Measurements from ENCODE around the gene TALDO1.

TALDO1 gene

DNA sequence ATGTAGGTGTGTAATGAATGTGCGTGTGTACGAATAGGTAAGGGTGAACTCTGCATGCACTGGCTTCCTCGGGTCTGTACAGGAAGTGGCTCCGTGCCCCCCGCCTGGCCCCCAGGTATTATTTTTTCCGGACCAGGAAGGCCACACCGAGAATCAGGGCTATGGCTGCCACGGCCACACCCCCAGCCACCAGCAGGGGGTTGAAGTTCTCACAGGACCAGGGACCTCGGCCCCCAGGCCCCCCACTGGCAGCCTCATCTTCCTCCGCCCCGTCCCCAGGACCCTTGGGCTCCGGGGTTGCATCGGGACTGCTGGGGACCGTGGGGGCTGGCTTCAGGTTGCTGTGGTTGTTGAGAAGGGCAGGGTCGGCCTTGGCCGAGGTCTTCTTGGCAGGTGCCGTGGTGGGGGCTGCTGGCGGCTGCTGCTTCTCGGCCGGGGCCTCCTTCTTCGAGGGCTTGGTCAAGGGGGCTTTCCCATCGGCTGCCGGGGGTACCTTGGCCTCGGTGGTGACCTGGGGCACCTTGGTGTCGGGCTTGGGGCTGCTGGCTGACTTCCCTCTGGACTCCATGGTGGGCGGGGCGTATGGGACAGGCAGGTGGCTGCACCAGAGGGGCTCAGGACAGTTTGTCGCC, 40.9 kb downstream of the TALDO1 start:
- no peak for DNase-seq (ENCODE audit: low read depth)

DNA sequence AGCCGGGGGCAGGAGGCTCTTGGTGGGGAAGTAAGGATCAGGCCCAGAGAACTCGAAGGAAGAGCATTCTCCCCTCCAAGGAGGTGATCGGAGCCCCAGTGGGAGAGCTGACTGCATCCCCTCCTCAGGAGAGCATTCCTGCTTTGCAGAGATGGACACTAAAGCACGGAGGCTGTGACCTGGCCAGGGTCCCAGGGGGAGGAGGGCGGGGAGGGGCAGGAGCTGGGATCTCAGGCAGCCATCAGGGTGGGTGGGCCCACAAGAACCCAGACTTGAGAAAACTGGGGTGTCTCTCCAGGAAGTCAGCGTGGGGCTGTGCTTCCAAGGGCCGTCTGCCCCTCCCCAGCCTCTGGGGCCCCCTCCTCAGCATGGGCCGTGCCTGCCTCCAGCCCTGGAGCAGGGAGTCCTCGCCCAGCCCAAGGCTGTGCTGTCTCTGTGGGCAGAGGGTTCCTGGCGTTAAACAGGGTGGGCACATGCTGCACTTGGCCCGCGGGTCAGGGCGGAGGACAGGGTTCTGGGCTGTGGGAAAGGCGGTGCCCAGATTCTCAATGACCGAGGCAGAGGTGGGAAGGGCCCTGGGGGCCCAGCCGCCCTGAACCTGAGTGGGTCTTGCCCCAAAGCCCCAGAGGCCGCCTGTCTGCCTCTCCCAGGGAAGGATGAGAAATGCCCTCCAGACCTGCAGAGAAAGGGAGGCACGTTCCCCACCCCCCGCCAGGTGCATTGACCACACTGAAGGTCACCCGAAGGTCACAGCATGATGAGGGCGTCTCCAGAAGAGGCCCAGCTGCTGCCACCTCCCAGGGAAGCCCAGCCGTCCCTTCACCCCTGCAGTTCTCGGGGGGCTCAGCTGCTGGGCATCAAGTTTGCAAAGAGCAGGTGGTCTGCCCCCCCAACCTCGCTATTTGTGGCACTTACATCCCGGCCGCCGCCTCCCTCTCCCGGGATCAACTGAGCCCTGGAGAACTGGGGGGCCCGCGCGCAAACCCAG, 42.0 kb downstream of the TALDO1 start:
- DNase-seq (ENCODE audit: low read depth) = no peak

DNA sequence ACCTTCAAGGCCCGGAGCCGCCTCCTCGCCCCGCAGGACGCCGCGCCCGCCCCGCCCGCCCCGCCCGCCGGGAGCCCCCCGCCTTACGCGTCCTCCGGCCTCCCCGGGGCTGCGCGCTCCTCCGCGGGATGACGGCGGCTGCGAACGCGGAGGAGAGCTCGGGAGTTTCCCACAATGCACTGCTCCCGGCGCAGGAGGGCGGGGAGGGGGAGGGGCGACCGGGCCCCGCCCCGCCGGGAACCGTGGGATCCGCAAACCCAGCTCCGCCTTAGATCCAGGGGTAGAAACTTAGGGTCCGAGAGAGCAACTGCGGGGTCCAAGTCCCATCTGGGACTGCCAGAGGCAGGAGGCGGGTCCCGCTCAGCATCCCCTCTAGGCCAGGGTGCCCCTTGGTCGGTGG, 42.7 kb downstream of the TALDO1 start, which contains the start of gene CEND1:
CEND1 (minus strand) TSS at position 148 of the 400 bp plus-strand sequence. CDS start 1,514 bp downstream, outside the sequence.
- no peak for DNase-seq (ENCODE audit: low read depth)

DNA sequence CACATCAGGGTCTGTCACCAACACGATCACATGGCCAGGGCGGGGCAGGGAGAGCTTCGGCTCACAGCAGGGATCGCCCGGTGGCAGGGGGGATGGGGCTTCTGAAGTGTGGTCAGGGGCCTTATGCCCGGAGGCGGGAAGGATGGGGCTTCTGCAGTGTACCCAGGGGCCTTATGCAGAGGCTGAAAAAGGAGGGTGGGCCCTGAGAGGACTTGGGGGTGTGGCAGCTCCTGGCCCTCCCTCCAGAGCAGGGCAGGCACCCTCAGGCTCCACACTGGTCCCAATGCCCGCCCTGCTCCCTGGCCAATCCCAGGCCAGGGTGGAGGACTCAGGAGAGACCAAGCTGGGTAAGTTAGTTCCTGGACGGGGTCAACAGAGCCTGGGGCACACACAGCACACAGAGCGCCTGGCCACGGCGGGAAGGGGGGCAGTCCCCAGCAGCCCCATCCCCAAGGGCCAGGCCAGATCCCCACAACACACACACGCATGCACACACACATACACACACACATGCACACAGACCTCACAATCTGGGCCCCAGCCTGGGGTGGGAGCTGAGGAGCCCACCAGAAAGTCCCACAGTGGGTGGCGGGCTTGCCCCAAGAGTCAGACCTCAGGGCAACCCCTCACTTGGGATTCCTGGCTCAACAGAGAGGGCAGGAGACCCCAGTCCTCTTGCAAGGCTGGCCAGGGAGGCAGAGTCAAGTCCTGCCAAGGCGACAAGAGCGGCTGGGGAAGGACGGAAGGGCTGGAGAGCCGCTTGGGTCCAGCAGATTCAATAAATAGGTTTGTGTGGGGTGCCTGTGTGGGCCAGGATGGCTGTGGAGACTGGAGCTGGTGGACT, 43.7 kb downstream of the TALDO1 start:
- no peak for DNase-seq (ENCODE audit: low read depth)

DNA sequence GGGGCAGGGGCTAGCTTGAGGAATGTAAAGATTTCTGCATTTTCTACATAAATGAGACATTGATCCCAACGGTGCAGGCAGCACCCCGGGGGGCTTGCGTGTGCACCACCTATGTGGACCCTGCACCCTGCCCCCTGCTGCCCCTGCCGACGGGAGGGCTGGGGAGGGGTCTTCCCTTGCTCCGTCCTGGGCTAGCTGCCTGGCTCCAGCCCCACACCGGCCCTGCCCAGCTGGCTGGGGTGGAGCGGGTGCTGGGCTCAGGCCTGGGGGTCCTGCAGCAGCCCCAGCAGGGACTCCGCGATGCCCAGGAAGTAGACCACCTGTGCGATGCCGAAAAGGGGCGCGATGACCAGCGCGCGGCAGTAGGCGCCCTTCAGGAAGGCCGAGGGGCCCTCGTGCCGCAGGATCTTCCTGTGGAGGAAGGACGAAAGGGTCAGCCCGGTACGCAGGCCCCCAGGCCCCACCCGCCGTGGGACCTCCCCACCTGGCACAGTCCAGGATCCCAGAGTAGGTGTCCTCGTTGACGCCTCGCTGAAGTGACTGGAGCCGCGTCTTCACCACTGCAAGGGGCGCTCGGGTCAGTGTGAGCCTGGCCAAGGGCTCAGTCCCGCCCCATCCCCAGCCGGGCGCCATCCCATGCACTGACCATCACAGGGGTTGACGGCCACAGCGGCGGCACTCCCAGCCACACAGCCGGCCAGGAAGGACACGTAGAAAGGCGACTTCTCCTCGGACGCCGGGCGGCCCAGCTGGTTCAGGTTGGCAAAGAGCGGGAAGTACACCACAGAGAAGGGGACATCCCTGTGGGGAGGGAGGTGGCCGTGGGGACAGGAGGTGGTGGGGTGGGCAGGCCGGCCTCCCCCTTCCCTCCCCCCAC, 44.6 kb downstream of the TALDO1 start:
- no peak for DNase-seq (ENCODE audit: low read depth)

DNA sequence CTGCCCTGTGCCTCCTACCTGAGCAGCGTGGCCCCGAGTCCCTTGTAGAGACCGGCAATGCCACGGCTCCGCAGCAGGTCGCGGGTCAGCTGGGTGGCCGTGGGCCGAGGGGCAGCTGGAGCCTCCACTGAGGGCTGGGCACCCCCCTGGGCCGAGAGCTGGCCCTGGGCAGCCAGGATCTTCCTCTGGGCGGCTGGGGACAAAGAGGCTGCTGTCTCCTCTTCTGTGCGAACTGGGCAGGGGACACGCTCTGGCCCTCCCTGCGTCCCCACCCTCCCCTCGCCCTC, 45.2 kb downstream of the TALDO1 start:
- no peak for DNase-seq (ENCODE audit: low read depth)

DNA sequence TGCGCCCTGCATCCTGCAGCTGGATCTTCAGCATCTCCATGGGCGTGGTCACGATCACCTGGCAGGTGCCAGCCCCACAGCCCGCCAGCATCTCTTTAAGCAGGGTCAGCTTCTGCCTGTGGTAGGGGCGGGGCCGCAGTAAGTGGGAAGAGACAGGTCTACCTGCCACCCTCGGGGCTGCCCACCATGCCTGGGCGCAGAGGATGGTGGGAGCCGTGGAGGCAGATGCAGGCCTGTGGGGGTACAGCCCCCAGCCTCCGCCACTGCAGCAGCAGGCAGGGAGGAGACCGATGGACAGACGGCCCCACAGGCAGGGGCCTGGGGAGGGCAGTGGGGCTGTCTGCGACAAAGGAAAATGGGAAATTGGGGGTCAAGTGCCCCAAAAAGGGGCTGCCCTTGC, 45.6 kb downstream of the TALDO1 start:
- no peak for DNase-seq (ENCODE audit: low read depth)

DNA sequence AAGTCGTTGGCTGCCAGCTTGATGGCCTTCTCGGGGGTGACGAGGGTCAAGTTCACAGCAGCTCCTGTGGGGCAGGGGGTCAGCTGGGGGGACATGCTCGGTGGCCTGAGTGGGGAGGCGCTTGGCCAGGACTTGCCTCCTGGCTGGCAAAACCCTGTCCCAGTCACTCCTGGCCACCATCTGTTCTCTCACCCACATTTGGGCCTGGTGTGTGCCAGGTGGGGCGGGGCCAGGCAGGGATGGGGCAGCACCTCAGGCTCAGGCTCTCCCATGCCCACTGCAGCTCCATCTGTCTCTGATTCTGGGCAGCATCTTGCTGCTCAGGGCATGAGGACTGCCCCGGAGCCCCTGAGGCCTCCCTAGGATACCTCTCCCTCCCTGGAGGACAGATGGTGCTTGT, 46.3 kb downstream of the TALDO1 start:
- no peak for DNase-seq (ENCODE audit: low read depth)

DNA sequence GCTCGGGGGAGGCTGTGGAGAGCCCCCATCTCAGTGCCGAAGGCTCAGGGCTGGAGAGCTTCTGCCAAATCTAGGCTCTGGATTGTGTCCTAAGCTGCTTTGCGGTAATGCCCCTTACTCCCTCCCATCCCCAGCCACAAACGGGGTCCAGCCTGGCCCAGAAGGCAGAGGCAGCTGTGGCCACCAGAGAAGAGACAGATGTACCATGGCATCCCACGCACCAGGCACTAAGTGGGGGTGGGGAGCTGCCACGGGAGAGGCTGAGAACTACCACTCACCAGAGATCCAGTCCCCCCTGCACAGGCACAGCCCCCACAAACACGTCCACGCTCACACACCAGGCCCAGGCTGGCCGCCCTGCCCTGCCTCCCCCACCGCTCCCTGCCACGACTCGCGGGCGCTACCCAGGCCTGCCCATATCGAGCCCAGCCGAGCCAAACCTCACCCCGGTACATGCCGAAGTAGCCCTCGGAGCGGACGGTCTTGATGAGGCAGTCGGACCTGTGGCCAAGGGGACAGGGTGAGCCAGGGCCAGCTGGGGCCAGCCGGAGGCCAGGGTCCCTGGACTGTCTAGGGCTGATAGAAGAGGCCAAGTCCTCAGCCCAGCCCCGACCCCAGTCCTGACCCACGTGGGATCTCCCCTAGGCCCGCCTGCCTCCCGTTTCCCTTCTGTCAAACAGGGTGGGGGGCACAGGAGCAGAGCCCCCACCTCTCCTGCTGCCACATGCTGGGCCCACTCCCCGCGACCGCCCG, 46.9 kb downstream of the TALDO1 start:
- no peak for DNase-seq (ENCODE audit: low read depth)

DNA sequence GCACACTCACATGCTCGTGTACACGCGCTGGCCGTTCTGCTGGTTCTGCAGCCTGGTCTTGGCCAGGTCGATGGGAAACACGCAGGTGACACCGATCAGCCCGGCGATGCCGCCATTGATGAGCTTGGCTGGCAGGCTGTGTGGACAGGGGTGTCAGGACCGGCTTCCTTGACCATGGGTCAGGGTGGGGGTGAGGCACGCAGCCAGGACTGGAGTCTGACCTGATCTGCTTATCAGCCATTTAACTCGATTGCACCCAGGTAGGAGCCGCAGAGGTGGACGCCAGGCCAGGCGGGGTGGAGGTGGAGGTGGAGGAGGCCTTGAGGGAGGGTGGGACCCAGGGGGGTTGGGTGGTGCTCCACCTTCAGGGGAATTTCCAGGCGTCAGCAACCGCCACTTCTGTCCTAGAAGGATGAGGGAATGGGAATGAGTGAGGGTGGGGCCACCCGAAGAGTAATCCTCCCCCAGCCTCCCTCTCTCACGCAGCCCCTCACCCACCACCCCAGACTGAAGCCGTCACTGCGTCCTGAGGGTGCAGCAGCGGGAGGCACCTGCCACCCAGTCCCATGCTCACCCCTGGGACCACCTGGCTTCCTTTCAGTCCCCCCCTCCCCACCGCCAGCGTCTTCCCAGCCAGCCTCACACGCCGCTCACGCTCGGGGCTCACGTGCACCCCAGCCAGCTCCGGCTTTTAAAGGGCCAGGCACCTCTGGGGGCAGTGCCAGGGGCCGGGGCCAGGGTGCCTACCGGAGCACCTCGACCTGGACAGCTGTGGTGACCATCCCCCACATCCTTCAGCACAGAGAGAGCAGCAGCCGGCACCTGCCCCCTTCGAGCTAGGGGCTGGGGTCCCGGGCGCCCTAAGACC, 47.7 kb downstream of the TALDO1 start:
- DNase-seq (ENCODE audit: low read depth) = no peak

DNA sequence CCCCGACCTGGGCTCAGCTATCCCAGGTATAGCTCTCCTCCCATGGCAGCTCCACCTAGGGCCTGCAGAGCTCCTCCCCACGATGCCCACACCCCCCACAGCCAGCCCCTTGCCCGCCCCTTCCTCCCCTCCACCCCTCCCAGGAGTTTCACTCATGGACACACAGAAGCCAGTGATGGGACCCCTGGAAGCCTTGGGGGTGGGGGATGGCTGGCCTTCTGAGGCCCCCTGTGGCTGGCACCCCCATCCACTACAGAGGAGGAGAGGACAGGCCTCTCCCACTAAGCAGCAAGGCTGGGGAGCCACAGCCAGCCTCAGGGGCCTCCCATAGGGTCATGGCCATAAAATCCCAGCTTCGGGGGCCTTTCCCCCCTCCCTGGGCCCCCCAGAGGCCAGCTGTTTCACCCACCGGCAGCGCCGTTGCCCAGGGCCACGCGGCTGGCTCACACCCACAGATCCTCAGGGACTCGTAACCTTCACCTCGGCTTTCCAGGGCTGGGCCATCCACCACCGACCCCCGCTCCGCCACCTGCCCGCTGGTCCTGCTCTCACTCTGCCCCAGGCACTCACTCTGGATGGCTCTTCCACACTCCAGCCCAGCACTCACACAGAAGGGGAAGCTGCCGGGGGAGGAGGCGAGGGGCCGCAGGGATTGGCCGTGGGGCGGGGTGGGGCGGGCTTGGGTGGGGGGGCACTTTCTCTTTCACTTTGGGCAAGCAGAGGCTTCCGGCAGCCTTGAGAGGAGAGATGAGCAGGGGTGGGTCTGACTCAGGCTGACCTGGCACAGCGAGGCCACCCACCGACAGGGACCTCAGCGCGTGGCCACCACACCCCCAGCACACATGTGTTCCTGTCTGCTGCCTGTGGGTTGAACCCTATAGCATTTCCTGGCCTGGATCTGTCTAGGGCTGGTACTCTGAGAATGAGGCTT, 48.6 kb downstream of the TALDO1 start:
- DNase-seq (ENCODE audit: low read depth) = peak; percentile 34

DNA sequence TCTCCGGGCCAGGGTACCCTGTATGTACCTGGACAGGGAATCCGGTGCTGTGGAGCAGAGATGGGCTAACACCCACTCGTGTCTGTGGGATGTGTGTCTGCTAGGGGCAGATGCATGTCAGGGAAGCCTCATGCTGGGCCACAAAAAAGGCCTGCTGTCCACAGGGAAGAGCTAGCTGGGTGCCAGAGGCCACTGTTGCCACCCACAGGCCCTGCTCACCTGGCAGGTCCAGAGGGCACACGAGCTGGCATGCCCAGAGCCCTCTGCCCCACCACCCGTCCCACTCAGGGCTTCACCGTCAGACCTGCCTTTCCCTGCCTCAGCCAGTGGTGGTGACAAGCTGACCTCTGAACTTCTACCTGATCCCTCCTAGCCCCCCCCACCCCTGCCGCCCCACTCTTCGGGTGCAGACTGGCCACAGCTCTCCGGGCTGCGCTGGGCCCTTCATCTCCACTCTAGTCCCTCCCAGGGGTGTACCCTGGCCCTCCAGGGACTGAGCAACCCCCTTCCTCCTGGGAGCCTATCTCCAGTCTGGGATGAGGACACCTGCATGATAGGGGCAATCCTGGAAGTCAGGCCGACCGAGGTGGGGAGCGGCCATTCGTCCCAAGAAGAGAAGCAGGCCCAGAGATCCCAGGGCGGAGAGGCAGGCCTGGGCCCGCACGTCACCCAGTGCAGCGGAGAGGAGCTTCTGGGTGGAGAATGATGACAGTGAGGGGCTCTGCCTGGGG, 49.5 kb downstream of the TALDO1 start:
- no peak for DNase-seq (ENCODE audit: low read depth)

DNA sequence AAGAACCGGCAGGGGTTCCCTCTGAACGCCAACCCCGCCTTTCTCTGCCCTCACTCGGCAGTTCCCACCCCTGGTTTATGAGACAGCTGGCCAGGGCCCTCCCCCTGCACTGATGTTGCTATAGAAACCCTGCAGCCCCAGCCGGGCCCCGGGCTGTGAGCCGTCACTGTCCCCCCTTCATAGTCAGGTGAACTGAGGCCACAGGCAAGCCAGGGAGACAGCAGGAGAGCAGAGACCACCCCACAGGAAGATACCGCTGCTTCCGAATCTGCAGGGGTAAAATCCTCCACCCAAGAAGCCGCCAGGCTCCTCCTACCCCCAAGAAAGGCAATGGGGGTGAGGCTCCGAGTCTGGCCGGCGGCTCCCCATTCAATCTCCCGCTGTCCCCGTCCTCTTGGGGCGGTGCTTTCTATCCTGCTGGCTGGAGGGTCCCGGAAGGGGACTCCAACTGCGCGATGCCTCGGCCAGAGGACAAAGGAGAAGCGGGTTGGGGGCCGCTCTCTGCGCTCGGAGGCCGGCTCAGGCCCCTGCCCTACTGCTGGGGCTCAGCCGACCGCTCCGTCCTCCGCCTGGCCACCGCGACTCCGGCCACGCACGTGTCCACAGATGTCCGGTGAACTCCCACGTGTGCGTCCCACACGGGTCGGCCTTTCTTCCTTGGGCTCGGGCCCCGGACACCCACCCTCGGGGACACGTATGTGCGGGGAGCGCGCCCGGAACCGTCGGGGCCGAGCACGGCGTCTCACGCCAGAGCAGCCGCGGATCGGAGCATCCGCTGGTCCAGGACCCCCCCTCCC, 50.2 kb downstream of the TALDO1 start:
- DNase-seq (ENCODE audit: low read depth) = peak; percentile 42

DNA sequence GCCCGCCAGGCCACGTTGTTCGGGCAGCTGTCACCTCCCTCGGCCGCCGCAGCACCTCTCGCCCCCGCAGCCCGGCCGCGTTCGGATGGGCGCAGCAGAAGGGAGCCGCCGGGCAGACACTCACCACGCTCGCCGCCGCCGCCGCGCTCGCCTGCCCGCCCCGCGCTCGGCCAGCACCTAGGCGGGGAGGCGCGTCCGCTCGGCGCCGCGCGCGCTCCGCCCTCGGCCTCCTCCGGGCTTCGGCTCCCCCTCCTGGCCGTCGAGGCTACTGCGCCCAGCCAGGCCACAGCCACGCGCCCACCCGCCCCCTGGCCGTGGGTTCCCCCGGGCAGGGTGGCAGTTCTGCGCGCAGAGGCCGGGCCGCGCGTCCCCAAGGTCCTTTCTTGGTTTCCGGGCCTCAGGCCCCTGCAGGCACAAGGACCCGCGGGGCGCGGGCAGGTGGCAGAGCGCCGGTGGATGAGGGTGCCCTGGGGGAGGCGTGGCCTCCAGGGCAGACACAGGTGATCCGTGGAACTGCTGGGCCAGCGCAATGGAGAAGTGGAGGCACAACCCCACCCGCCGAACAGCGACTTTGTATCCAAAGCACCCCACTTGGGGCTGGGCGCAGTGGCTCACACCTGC, 50.9 kb downstream of the TALDO1 start, which contains the start of gene SLC25A22:
SLC25A22 (minus strand) TSS at position 189 of the 621 bp plus-strand sequence. CDS start 3,275 bp downstream, outside the sequence.
- DNase-seq (ENCODE audit: low read depth) = no peak

DNA sequence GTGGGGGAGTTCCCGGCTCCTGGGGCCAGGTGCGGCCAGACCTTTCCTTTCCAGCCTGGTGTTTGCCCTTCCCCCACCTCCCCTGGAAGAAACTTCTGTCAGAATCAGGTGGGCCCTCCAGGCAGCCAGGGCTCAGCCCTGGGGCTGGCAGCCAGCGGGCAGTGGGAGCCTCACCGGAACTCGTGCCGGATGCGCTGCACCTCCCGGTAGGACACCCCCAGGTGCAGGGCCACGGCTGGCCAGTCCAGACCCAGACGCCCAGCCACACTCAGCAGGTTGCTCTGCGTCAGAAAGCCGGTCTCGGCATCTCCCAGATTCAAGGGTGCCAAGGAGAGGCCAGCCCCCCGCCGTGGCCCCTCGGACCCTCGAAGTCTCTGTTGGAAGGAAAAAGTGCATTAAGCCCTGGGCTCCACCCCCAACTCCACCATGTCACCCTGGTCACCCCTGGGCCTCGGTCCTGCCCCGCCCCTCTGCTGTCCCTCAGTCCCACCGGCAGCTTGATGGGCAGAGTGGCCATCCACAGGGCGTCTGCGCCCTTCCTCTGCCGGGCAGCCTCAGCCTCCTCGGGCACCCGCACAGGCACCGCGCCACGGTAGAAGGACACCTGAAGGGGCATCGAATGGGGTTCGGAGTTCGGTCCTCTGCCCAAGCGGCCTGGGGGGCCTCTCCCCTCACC, 52.5 kb downstream of the TALDO1 start:
- no peak for DNase-seq (ENCODE audit: low read depth)

DNA sequence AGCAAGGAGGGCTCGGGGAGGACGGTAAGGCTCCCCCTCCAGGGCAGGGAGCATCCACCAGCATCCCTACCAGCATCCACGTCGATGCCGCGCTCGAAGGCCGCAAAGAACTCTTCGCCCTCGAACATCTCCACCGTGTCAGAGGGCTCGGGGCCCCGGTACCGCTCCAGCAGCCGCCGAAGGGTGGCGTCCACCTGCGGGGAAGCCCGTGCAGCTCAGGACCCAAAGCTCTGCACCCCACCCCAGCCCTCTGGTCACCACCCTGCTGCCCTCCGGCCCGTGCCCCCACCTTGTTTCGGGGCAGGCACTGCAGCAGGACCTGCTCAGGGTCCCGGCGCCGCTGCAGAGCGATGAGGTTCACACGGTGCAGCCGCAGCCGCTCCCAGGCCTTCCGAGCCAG, 53.2 kb downstream of the TALDO1 start:
- DNase-seq (ENCODE audit: low read depth) = no peak
